Neural progenitor cell (in vitro differentiated cells): ENCODE results near the gene ASH1L. TPM values are rescaled to one million over a fixed set of nuclear protein-coding genes. Genes with fewer than 3 reads are reported as not detected.
"Not testable (repeated sequence)": the region's sequence is repeated elsewhere in the genome, so short reads cannot be mapped to it uniquely, and the experiment has no call there.

Experiments used
- DNase-seq: peaks from one replicate; pipeline ENCODE4 v3.0.0-alpha.2; 2016; ENCODE audit warnings: low spot score
- H2AFZ ChIP-seq: fragments of 200-600 bp; sonication (generic); replicated peaks from 2 replicates; pipeline ENCODE4 v1.6.1; 2016; ENCODE audit warnings: antibody characterized with exemption
- H3F3A ChIP-seq: fragments of 200-600 bp; sonication (generic); 2 replicates; pipeline ENCODE4 v1.6.1; 2016; ENCODE audit warnings: antibody characterized with exemption, low read depth
- H3K27ac ChIP-seq: fragments of 200-600 bp; sonication (generic); 2 replicates; pipeline ENCODE4 v1.5.1; 2016; ENCODE audit warnings: mild to moderate bottlenecking
- H3K27me3 ChIP-seq: fragments of 200-600 bp; sonication (generic); 2 replicates; pipeline ENCODE4 v1.6.1; 2016; ENCODE audit warnings: mild to moderate bottlenecking, moderate library complexity
- H3K36me3 ChIP-seq: fragments of 200-600 bp; sonication (generic); 2 replicates; pipeline ENCODE4 v1.5.1; 2016
- H3K4me1 ChIP-seq: fragments of 200-600 bp; sonication (generic); 2 replicates; pipeline ENCODE4 v1.6.1; 2016; ENCODE audit warnings: mixed run types
- H3K4me2 ChIP-seq: fragments of 200-600 bp; sonication (generic); 2 replicates; pipeline ENCODE4 v1.6.1; 2016
- H3K4me3 ChIP-seq: fragments of 200-600 bp; sonication (generic); 2 replicates; pipeline ENCODE4 v1.5.1; 2016
- H3K79me2 ChIP-seq: fragments of 200-600 bp; sonication (generic); 2 replicates; pipeline ENCODE4 v1.6.1; 2016; ENCODE audit warnings: low read depth
- H3K9ac ChIP-seq: fragments of 200-600 bp; sonication (generic); 2 replicates; pipeline ENCODE4 v1.6.1; 2016
- H3K9me3 ChIP-seq: fragments of 200-600 bp; sonication (generic); 2 replicates; pipeline ENCODE4 v1.5.1; 2016; ENCODE audit warnings: low read depth
- H4K20me1 ChIP-seq: fragments of 200-600 bp; sonication (generic); 2 replicates; pipeline ENCODE4 v1.6.1; 2016; ENCODE audit warnings: low read depth
- H3K27ac Mint-ChIP-seq: 3 replicates; pipeline ENCODE4 v1.8.0; 2021; ENCODE audit warnings: mixed read lengths
- H3K27me3 Mint-ChIP-seq: 2 replicates; pipeline ENCODE4 v1.8.0; 2022; ENCODE audit warnings: low read depth, mild to moderate bottlenecking, inconsistent platforms, moderate library complexity, mixed read lengths; ENCODE audit not compliant: insufficient read depth
- H3K36me3 Mint-ChIP-seq: 3 replicates; pipeline ENCODE4 v1.8.0; 2021; ENCODE audit warnings: mixed read lengths
- H3K4me1 Mint-ChIP-seq: 3 replicates; pipeline ENCODE4 v1.8.0; 2021; ENCODE audit warnings: mixed read lengths
- H3K4me3 Mint-ChIP-seq: 3 replicates; pipeline ENCODE4 v1.8.0; 2021; ENCODE audit warnings: mild to moderate bottlenecking, moderate library complexity, mixed read lengths
- H3K9me3 Mint-ChIP-seq: 3 replicates; pipeline ENCODE4 v1.8.0; 2020; ENCODE audit warnings: mixed read lengths
- CTCF ChIP-seq: fragments of 200-600 bp; sonication (generic); IDR thresholded peaks from 2 replicates; pipeline ENCODE4 v1.5.1; 2017; ENCODE audit warnings: antibody characterized with exemption, mild to moderate bottlenecking
- EZH2 ChIP-seq: fragments of 200-600 bp; sonication (generic); IDR thresholded peaks from 2 replicates; pipeline ENCODE4 v1.6.1; 2017; ENCODE audit warnings: antibody characterized with exemption, mild to moderate bottlenecking, moderate library complexity
- EZH2phosphoT487 ChIP-seq: fragments of 200-600 bp; sonication (generic); IDR thresholded peaks from 2 replicates; pipeline ENCODE4 v1.6.1; 2017; ENCODE audit warnings: antibody characterized with exemption
- total RNA-seq: library from RNA; depleted of rRNA; stranded (reverse); fragments of >200 nt; gene quantifications from 2 replicates; pipeline ENCODE4 v1.2.3, GENCODE V29; 2015; ENCODE audit warnings: low replicate concordance

The ASH1L gene
- total RNA-seq, 1 donor from 2014 or later = 42.1 TPM

GRCh38 chr1:155563377-155564022 lies 897 bp upstream of the ASH1L start:
- Histone ChIP-seq H4K20me1 (peaks cover 29% of the 10 kb centered on the region), H3K9ac (peak overlapping the region; percentile 97), H3K4me2 (peak overlapping the region; percentile 83), H3K4me3 (peak overlapping the region; percentile 95), H3K79me2 (peaks cover 85% of the 10 kb centered on the region), H3K27ac (peak overlapping the region; percentile 100), H3K4me1 (peaks cover 18% of the 10 kb centered on the region), H3F3A (peaks cover 23% of the 10 kb centered on the region), H2AFZ (peak overlapping the region; percentile 97)
- not testable (repeated sequence) for H3K36me3 ChIP-seq, H3K27me3 ChIP-seq, H3K27me3 Mint-ChIP-seq, DNase-seq, H3K9me3 Mint-ChIP-seq, H3K9me3 ChIP-seq, H3K36me3 Mint-ChIP-seq
- peak; percentile 2 for TF ChIP-seq CTCF
- Mint-ChIP-seq H3K4me3 (peak overlapping the region; percentile 99), H3K27ac (peak overlapping the region; percentile 95), H3K4me1 (peaks cover 19% of the 10 kb centered on the region)

- not testable (repeated sequence) for H3K9me3 ChIP-seq, H3K27me3 ChIP-seq, H3K36me3 ChIP-seq, H3K27me3 Mint-ChIP-seq, H3K9me3 Mint-ChIP-seq, H3K36me3 Mint-ChIP-seq
- H3F3A ChIP-seq = peaks cover 23% of the 10 kb centered on the region
- H3K4me3 Mint-ChIP-seq = peak overlapping the region; percentile 99
- H3K4me1 Mint-ChIP-seq = peaks cover 22% of the 10 kb centered on the region
- peak overlapping the region; percentile 97 for H3K9ac ChIP-seq
- peak overlapping the region; percentile 100 for H3K27ac ChIP-seq
- H3K27ac Mint-ChIP-seq = peak overlapping the region; percentile 50
- H2AFZ ChIP-seq = peak overlapping the region; percentile 98
- peaks cover 18% of the 10 kb centered on the region for H3K4me1 ChIP-seq
- peak overlapping the region; percentile 95 for H3K4me3 ChIP-seq
- DNase-seq = peak; percentile 80
- H4K20me1 ChIP-seq = peaks cover 36% of the 10 kb centered on the region
- H3K4me2 ChIP-seq = peak overlapping the region; percentile 83
- H3K79me2 ChIP-seq = peaks cover 88% of the 10 kb centered on the region
Observed at GRCh38 chr1:155561779-155562580, 623 bp downstream of the ASH1L start.

GRCh38 chr1:155555915-155556314 lies 6.7 kb downstream of the ASH1L start:
- DNase-seq = no peak
- H3K27me3 ChIP-seq = no peaks in the 10 kb centered on the region
- peaks cover 11% of the 10 kb centered on the region for H3K4me1 ChIP-seq
- H3K27ac ChIP-seq = no peak overlapping the region
- no peak overlapping the region for H3K4me2 ChIP-seq
- H3K9me3 Mint-ChIP-seq = peaks cover 8% of the 10 kb centered on the region
- peaks cover 39% of the 10 kb centered on the region for H4K20me1 ChIP-seq
- no peaks in the 10 kb centered on the region for H3K9me3 ChIP-seq
- H3K79me2 ChIP-seq = peaks cover 98% of the 10 kb centered on the region
- H3K4me3 ChIP-seq = no peak overlapping the region
- TF ChIP-seq EZH2 (no peak), EZH2phosphoT487 (no peak), CTCF (no peak)
- peaks cover 16% of the 10 kb centered on the region for H3K4me1 Mint-ChIP-seq
- no peak overlapping the region for H3K27ac Mint-ChIP-seq
- H3F3A ChIP-seq = no peaks in the 10 kb centered on the region
- no peak overlapping the region for H2AFZ ChIP-seq
- H3K4me3 Mint-ChIP-seq = no peak overlapping the region
- H3K27me3 Mint-ChIP-seq = no peaks in the 10 kb centered on the region
- H3K9ac ChIP-seq = no peak overlapping the region
- no peaks in the 10 kb centered on the region for H3K36me3 ChIP-seq
- H3K36me3 Mint-ChIP-seq = peaks cover 20% of the 10 kb centered on the region

GRCh38 chr1:155553349-155553748 lies 9.3 kb downstream of the ASH1L start:
- no peak overlapping the region for H3K4me3 Mint-ChIP-seq
- H3K4me1 ChIP-seq = no peaks in the 10 kb centered on the region
- H3K36me3 ChIP-seq = no peaks in the 10 kb centered on the region
- H3K27ac Mint-ChIP-seq = no peak overlapping the region
- peaks cover 29% of the 10 kb centered on the region for H4K20me1 ChIP-seq
- TF ChIP-seq EZH2 (no peak), CTCF (no peak), EZH2phosphoT487 (no peak)
- no peak overlapping the region for H2AFZ ChIP-seq
- no peak overlapping the region for H3K9ac ChIP-seq
- no peak overlapping the region for H3K27ac ChIP-seq
- H3K9me3 ChIP-seq = no peaks in the 10 kb centered on the region
- H3K4me3 ChIP-seq = no peak overlapping the region
- H3K4me1 Mint-ChIP-seq = peaks cover 3% of the 10 kb centered on the region
- H3K36me3 Mint-ChIP-seq = peaks cover 28% of the 10 kb centered on the region
- no peaks in the 10 kb centered on the region for H3K27me3 Mint-ChIP-seq
- H3K79me2 ChIP-seq = peaks cover 98% of the 10 kb centered on the region
- H3F3A ChIP-seq = no peaks in the 10 kb centered on the region
- peaks cover 18% of the 10 kb centered on the region for H3K9me3 Mint-ChIP-seq
- DNase-seq = no peak
- no peaks in the 10 kb centered on the region for H3K27me3 ChIP-seq
- no peak overlapping the region for H3K4me2 ChIP-seq
